Erythroblast (primary cell): Measurements from ENCODE around the gene HSBP1.

Experiments used
- GATA1 ChIP-seq: IDR thresholded peaks from 2 replicates; pipeline ENCODE4 v1.6.1; 2011; ENCODE audit warnings: low read depth, mild to moderate bottlenecking, control low read depth, low read length, moderate library complexity
- POLR2A ChIP-seq: IDR thresholded peaks from 2 replicates; pipeline ENCODE4 v1.6.1; 2011; ENCODE audit warnings: mild to moderate bottlenecking, low read length

DNA sequence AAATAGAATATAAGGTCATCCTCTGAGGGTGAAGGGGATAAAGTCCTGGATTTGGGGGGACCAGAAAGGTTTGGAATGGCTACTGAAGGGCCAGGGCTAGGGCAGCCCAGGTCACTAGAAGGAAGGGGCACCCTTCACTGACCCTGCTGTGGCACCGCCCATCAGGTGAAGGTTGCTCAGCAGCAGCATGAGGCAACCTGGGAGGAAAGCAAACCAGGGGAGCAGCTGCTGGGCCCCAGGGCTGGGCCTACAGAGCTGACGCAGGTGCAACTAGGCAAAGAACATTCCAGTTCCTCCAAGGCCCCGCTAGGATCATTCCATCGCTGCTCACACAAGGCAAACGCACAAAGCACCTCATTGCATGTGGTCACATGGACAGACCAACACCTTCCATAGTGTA lies 3.4 kb upstream of the HSBP1 start:
- TF ChIP-seq POLR2A: no peak
- no peak for TF ChIP-seq GATA1
